Spleen (tissue), 7 donors: ENCODE measurements around the gene BCAS2.

Experiments
- POLR2A ChIP-seq, 3 donors: fragments of 450-650 bp; IDR thresholded peaks; one replicate each; pipeline ENCODE4 v1.5.1; 2017; ENCODE audit warnings: antibody characterized with exemption in 3 of 3, mild to moderate bottlenecking in 1 of 3
- TF ChIP-seq, protein P1 (sequence below), 11 experiments: fragments of 200-600 bp in 7 of 11; fragments of 450-650 bp in 4 of 11; sonication (generic) in 4 of 11; IDR thresholded peaks in 8 of 11; conservative IDR thresholded peaks in 3 of 11; 1 replicate in 7 of 11; 2 replicates in 4 of 11; pipeline versions ENCODE4 v1.4.0 to v1.8.0; 2016 to 2021; ENCODE audit warnings: antibody characterized with exemption in 11 of 11, inconsistent platforms in 4 of 11, mild to moderate bottlenecking in 1 of 11
- donor health status: DM: no; HTN: no; CAD: no; lungs with moderate emphysema.
- donor health status: DM: no; HTN: no; CAD: no.
- donor health status: DM: no; HTN: no; CAD: no.

DNA sequence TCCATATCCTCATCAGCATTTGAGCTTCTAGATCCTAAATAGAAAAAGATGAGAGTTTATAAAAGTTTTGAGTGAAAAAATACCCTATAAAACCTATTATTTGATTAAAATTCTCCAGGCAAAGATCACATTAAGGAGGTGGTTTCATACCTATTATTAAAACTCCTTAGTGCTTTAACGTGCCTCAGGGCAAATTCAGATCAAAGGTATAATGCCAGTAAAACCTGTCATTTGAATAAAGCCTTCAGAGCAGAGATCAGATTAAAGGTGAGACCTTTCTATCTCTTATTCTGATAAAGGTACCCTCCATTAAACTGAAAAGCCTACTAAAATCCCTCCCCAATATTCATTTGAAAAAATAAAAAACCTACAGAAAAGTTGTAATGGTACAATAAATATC, 36.1 kb downstream of the BCAS2 start:
- TF ChIP-seq, protein P1, sequence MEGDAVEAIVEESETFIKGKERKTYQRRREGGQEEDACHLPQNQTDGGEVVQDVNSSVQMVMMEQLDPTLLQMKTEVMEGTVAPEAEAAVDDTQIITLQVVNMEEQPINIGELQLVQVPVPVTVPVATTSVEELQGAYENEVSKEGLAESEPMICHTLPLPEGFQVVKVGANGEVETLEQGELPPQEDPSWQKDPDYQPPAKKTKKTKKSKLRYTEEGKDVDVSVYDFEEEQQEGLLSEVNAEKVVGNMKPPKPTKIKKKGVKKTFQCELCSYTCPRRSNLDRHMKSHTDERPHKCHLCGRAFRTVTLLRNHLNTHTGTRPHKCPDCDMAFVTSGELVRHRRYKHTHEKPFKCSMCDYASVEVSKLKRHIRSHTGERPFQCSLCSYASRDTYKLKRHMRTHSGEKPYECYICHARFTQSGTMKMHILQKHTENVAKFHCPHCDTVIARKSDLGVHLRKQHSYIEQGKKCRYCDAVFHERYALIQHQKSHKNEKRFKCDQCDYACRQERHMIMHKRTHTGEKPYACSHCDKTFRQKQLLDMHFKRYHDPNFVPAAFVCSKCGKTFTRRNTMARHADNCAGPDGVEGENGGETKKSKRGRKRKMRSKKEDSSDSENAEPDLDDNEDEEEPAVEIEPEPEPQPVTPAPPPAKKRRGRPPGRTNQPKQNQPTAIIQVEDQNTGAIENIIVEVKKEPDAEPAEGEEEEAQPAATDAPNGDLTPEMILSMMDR (IDR thresholded peaks at IDR 0.05 in 8 of 11, conservative IDR thresholded peaks at IDR 0.05 in 3 of 11) = no peak
- TF ChIP-seq POLR2A (IDR thresholded peaks at IDR 0.05) = no peak
